HEK293T (cell line): ENCODE data around the gene CBLN3.

Experiments
- BHLHE40 ChIP-seq: fragments of 450-650 bp; IDR thresholded peaks from 2 replicates; pipeline ENCODE4 v1.6.1; 2016; ENCODE audit warnings: mild to moderate bottlenecking, moderate library complexity, borderline replicate concordance
- ELF4 ChIP-seq: fragments of 450-650 bp; IDR thresholded peaks from 2 replicates; pipeline ENCODE4 v1.6.1; 2017; ENCODE audit warnings: antibody characterized with exemption
- FOXA1 ChIP-seq: fragments of 450-650 bp; IDR thresholded peaks from 2 replicates; pipeline ENCODE4 v1.6.1; 2016; ENCODE audit warnings: mild to moderate bottlenecking
- FOXK2 ChIP-seq: fragments of 450-650 bp; IDR thresholded peaks from 2 replicates; pipeline ENCODE4 v1.6.1; 2016; ENCODE audit warnings: mild to moderate bottlenecking
- FOXM1 ChIP-seq: fragments of 450-650 bp; IDR thresholded peaks from 2 replicates; pipeline ENCODE4 v1.6.1; 2017; ENCODE audit warnings: mild to moderate bottlenecking, borderline replicate concordance
- HDGF ChIP-seq: fragments of 450-650 bp; IDR thresholded peaks from 2 replicates; pipeline ENCODE4 v1.6.1; 2017; ENCODE audit warnings: antibody characterized with exemption, borderline replicate concordance
- LEF1 ChIP-seq: fragments of 450-650 bp; IDR thresholded peaks from 2 replicates; pipeline ENCODE4 v1.6.1; 2017; ENCODE audit warnings: mild to moderate bottlenecking, borderline replicate concordance
- NFRKB ChIP-seq: fragments of 450-650 bp; IDR thresholded peaks from 2 replicates; pipeline ENCODE4 v1.6.1; 2016; ENCODE audit warnings: mild to moderate bottlenecking, moderate library complexity
- PKNOX1 ChIP-seq: fragments of 450-650 bp; IDR thresholded peaks from 2 replicates; pipeline ENCODE4 v1.6.1; 2016
- SP1 ChIP-seq: fragments of 450-650 bp; IDR thresholded peaks from 2 replicates; pipeline ENCODE4 v1.6.1; 2017
- SUZ12 ChIP-seq: fragments of 450-650 bp; IDR thresholded peaks from 2 replicates; pipeline ENCODE4 v1.6.1; 2016; ENCODE audit warnings: mild to moderate bottlenecking
- TARDBP ChIP-seq: fragments of 450-650 bp; IDR thresholded peaks from 2 replicates; pipeline ENCODE4 v1.6.1; 2016

- TF ChIP-seq FOXK2 (no peak), FOXM1 (no peak), SUZ12 (no peak), SP1 (no peak), NFRKB (no peak), BHLHE40 (no peak), PKNOX1 (no peak), LEF1 (no peak), HDGF (no peak), TARDBP (no peak), ELF4 (no peak), FOXA1 (no peak)
These were observed 6.5 kb downstream of the CBLN3 start for GRCh38 chr14:24422694-24423601.
